Parathyroid adenoma (tissue), 2 donors: ENCODE data around the gene LAGE3.

Experiments
- H2AFZ ChIP-seq: fragments of 300-600 bp; sonication (generic); one replicate; pipeline ENCODE4 v1.7.0; 2017; ENCODE audit warnings: antibody characterized with exemption, mild to moderate bottlenecking
- H3K27ac ChIP-seq: fragments of 300-600 bp; sonication (generic); one replicate; pipeline ENCODE4 v1.7.0; 2017
- H3K27me3 ChIP-seq: fragments of 300-600 bp; sonication (generic); one replicate; pipeline ENCODE4 v1.7.0; 2017; ENCODE audit warnings: low read length; ENCODE audit not compliant: control insufficient read depth, insufficient read depth
- H3K36me3 ChIP-seq: fragments of 300-600 bp; sonication (generic); one replicate; pipeline ENCODE4 v1.7.0; 2017; ENCODE audit warnings: low read length; ENCODE audit not compliant: control insufficient read depth, insufficient read depth
- H3K4me1 ChIP-seq: fragments of 300-600 bp; sonication (generic); one replicate; pipeline ENCODE4 v1.7.0; 2017; ENCODE audit warnings: control low read depth
- H3K4me2 ChIP-seq: fragments of 300-600 bp; sonication (generic); one replicate; pipeline ENCODE4 v1.7.0; 2017; ENCODE audit warnings: low read length
- H3K4me3 ChIP-seq: fragments of 300-600 bp; sonication (generic); one replicate; pipeline ENCODE4 v1.7.0; 2017; ENCODE audit warnings: low read depth, low read length
- H3K79me2 ChIP-seq: fragments of 300-600 bp; sonication (generic); one replicate; pipeline ENCODE4 v1.7.0; 2017; ENCODE audit warnings: control low read depth
- H3K9ac ChIP-seq: fragments of 300-600 bp; sonication (generic); one replicate; pipeline ENCODE4 v1.7.0; 2017; ENCODE audit warnings: mild to moderate bottlenecking
- H3K9me3 ChIP-seq: fragments of 300-600 bp; sonication (generic); one replicate; pipeline ENCODE4 v1.7.0; 2017; ENCODE audit warnings: low read length; ENCODE audit not compliant: control insufficient read depth
- TF ChIP-seq, protein P1 (sequence below): fragments of 300-600 bp; sonication (generic); IDR thresholded peaks from one replicate; pipeline ENCODE4 v1.7.0; 2017; ENCODE audit warnings: antibody characterized with exemption, mild to moderate bottlenecking
- donor health status: primary hyperparathyroidism.

Gene LAGE3

DNA sequence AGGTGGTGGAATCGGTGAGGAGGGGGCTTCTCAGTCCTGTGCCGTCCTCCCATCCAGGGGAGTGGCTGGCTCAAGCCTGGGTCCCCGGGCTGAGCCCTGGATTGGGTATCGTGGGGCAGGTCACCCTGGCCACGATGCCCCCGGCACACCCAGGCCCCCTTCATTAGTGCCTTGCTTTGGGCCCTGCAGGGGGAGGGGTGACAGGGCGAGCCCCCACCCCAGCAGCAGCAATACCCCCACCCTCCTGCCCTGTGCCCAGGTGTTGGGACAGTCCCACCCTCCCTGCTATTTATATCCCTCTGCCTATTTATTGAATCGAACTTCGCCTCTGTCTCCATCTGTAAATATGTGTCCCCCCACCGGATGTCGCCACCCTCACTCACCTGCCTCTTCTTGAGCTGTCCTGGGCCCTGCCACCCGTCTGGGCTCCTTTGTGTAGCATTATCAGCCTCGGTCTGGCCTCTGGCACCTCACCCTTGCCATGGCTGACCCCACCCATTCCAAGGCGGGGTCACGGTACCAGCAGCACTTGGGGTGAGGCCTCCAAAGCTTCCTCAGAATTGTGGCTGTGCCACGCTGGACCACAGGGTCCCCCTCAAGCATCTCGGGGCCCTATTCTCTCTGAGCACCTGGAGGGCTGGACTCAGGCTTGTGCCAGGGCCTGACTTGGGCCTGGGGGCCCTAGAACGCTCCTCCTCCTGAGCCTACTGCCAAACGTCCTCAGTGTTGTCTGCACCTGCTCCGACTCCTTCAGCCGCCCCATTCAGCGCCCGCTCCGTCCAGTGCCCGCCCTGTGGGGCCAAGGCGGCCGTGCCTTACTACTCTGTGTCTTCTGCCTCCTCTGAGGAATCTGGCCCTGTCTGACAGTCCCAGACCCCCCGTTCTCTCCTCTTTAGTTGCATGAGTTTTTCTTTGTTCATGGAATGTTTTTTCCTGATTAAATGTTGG lies 6.1 kb downstream of the LAGE3 start:
- Histone ChIP-seq H3K79me2 (no peaks in the 10 kb centered on the region), H3K9ac (no peak overlapping the region), H3K9me3 (no peaks in the 10 kb centered on the region), H3K27ac (no peak overlapping the region), H3K27me3 (no peaks in the 10 kb centered on the region), H3K4me1 (no peaks in the 10 kb centered on the region), H3K36me3 (no peaks in the 10 kb centered on the region), H3K4me2 (no peak overlapping the region), H2AFZ (no peak overlapping the region), H3K4me3 (no peak overlapping the region)
- TF ChIP-seq, protein P1, sequence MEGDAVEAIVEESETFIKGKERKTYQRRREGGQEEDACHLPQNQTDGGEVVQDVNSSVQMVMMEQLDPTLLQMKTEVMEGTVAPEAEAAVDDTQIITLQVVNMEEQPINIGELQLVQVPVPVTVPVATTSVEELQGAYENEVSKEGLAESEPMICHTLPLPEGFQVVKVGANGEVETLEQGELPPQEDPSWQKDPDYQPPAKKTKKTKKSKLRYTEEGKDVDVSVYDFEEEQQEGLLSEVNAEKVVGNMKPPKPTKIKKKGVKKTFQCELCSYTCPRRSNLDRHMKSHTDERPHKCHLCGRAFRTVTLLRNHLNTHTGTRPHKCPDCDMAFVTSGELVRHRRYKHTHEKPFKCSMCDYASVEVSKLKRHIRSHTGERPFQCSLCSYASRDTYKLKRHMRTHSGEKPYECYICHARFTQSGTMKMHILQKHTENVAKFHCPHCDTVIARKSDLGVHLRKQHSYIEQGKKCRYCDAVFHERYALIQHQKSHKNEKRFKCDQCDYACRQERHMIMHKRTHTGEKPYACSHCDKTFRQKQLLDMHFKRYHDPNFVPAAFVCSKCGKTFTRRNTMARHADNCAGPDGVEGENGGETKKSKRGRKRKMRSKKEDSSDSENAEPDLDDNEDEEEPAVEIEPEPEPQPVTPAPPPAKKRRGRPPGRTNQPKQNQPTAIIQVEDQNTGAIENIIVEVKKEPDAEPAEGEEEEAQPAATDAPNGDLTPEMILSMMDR: no peak

DNA sequence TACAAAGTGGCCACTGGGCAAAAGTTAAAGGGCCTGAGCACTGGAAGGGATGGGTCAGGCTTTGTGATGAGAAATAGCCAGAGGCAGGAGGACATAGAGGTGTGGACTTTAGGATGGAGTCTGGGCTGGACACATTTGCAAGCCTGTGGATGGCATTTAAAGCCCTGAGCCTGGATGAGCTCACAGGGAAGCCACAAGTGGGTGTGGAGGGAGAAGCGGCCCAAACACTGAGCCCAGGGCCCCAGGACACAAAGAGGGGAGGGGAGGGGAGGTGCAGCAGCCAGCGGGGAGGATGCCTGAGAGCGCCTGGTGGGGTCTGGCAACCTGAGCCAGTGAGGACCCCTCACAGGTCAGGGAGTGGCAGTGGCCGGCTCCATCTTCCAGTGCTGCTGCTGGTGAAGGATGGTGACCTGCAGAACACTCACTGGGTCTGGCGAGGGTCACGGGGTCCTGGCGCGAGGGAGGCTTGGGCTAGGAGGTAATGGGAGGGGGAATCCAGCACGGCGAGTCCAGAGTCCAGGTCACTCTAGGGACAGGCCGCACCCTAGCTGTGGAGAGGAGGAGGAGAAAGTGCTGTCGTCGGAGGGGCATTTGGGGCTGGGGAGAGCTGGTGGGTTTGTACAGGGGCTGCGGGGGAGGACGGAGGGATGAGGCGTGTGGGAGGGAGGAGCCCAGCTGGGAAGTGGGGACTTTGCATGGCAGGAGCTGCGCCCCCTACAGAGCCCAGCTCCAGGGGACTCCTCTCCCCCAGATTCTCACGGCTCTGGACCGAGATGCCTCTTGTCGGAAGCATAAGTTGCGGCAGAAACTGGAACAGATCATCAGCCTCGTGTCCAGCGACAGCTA lies 7.0 kb downstream of the LAGE3 start:
- H3K27ac ChIP-seq: no peak overlapping the region
- TF ChIP-seq, protein P1: no peak
- H3K4me2 ChIP-seq: no peak overlapping the region
- H3K4me1 ChIP-seq: no peaks in the 10 kb centered on the region
- no peak overlapping the region for H3K4me3 ChIP-seq
- H3K79me2 ChIP-seq: no peaks in the 10 kb centered on the region
- H3K27me3 ChIP-seq: no peaks in the 10 kb centered on the region
- H2AFZ ChIP-seq: no peak overlapping the region
- no peaks in the 10 kb centered on the region for H3K36me3 ChIP-seq
- no peak overlapping the region for H3K9ac ChIP-seq
- no peaks in the 10 kb centered on the region for H3K9me3 ChIP-seq

DNA sequence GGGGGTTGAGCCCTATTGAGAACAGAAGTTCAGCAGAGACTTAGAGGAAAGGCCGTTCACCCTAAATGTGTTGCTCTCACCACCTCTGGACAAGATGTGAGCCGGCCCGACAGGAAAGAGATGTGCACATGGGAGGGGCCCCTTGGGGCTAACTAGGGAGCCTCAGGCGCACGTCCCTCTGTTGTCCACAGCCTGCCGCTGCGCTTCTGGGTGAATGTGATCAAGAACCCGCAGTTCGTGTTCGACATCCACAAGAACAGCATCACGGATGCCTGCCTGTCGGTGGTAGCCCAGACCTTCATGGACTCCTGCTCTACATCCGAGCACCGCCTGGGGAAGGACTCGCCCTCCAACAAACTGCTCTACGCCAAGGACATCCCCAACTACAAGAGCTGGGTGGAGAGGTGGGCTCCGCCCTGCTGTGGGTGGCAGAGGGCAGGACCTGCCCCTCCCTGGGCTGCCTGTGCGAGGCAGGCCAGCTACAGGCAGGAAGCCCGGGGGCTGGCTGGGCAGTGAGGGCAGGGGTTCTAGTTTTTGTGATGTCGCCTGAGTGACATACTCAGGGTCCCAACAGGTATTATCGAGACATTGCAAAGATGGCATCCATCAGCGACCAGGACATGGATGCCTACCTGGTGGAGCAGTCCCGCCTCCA lies 8.0 kb downstream of the LAGE3 start:
- no peak overlapping the region for H3K4me2 ChIP-seq
- TF ChIP-seq, protein P1: no peak
- H3K27me3 ChIP-seq: no peaks in the 10 kb centered on the region
- no peak overlapping the region for H3K4me3 ChIP-seq
- no peak overlapping the region for H3K9ac ChIP-seq
- no peaks in the 10 kb centered on the region for H3K4me1 ChIP-seq
- H3K36me3 ChIP-seq: no peaks in the 10 kb centered on the region
- no peaks in the 10 kb centered on the region for H3K9me3 ChIP-seq
- no peak overlapping the region for H2AFZ ChIP-seq
- H3K27ac ChIP-seq: no peak overlapping the region
- H3K79me2 ChIP-seq: no peaks in the 10 kb centered on the region

DNA sequence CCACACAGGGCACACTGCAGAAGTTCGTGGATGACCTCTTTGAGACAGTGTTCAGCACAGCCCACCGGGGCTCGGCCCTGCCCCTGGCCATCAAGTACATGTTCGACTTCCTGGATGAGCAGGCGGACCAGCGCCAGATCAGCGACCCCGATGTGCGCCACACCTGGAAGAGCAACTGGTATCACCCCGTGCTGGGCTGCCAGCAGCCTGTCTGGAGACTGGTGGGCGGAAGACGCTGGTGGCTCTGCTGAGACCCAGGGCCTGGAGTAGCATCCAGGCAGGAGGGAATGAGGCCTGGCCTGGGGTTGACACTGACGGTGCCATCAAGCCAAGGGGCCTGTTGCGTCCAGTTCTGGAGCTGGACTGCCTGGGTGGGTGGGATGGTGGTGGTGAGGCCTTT lies 8.6 kb downstream of the LAGE3 start:
- Histone ChIP-seq H3K4me3 (no peak overlapping the region), H3K27me3 (no peaks in the 10 kb centered on the region), H3K4me2 (no peak overlapping the region), H3K36me3 (no peaks in the 10 kb centered on the region), H2AFZ (no peak overlapping the region), H3K27ac (no peak overlapping the region), H3K79me2 (no peaks in the 10 kb centered on the region), H3K9me3 (no peaks in the 10 kb centered on the region), H3K9ac (no peak overlapping the region), H3K4me1 (no peaks in the 10 kb centered on the region)
- TF ChIP-seq, protein P1: no peak
